Stimulated activated CD4-positive, alpha-beta T cell treated with anti-CD3 and anti-CD28 coated beads, Interleukin-15, amount 100 ng/mL, for 1 hour (primary cell): Measurements from ENCODE around the gene TLL2.

Experiments
- DNase-seq, 2 donors: peaks; one replicate each; pipeline ENCODE4 v3.0.0-alpha.2; 2020; ENCODE audit warnings: low read depth in 1 of 2, low spot score in 1 of 2

The TLL2 gene

GRCh38 chr10:96327462-96327861, 186.3 kb downstream of the TLL2 start:
- no peak for DNase-seq

- DNase-seq: no peak
These were observed 187.9 kb downstream of the TLL2 start for GRCh38 chr10:96325719-96326373.

GRCh38 chr10:96324447-96324846, 189.3 kb downstream of the TLL2 start:
- no peak for DNase-seq

- no peak for DNase-seq
These were observed 191.5 kb downstream of the TLL2 start for GRCh38 chr10:96322275-96322674.

GRCh38 chr10:96321822-96322221, 191.9 kb downstream of the TLL2 start:
- DNase-seq: no peak

- DNase-seq: no peak
These were observed 193.8 kb downstream of the TLL2 start for GRCh38 chr10:96319754-96320474.

- DNase-seq: no peak
These were observed 196.5 kb downstream of the TLL2 start for GRCh38 chr10:96317067-96317833.
